Cardiac muscle cell (in vitro differentiated cells and primary cell): ENCODE data around the gene MLN. TPM values are rescaled to one million over a fixed set of nuclear protein-coding genes. Genes with fewer than 3 reads are reported as not detected.

Experiments
- DNase-seq, 2 donors: peaks; one replicate each; pipeline versions ENCODE4 v3.0.0 to v3.0.0-alpha.2; 2010 to 2017; ENCODE audit warnings: low read depth in 1 of 2, low spot score in 1 of 2
- H3K27ac ChIP-seq: fragments of 200-600 bp; sonication (generic); 2 replicates; pipeline ENCODE4 v1.5.1; 2016
- H3K27me3 ChIP-seq: fragments of 200-600 bp; sonication (generic); 2 replicates; pipeline ENCODE4 v1.6.0; 2016; ENCODE audit warnings: control low read depth
- H3K36me3 ChIP-seq: fragments of 200-600 bp; sonication (generic); 2 replicates; pipeline ENCODE4 v1.5.1; 2016; ENCODE audit warnings: control low read depth
- H3K4me1 ChIP-seq: fragments of 200-600 bp; sonication (generic); 2 replicates; pipeline ENCODE4 v1.8.1; 2017; ENCODE audit warnings: low read depth, mild to moderate bottlenecking, mixed run types
- H3K4me3 ChIP-seq: fragments of 200-600 bp; sonication (generic); 2 replicates; pipeline ENCODE4 v1.5.1; 2016; ENCODE audit warnings: mild to moderate bottlenecking
- H3K9me3 ChIP-seq: fragments of 200-600 bp; sonication (generic); 2 replicates; pipeline ENCODE4 v1.5.1; 2017; ENCODE audit warnings: low read depth, mild to moderate bottlenecking, control low read depth
- CTCF ChIP-seq: IDR thresholded peaks from 2 replicates; pipeline ENCODE4 v1.5.1; 2012; ENCODE audit warnings: low read depth, mild to moderate bottlenecking, low read length
- polyA plus RNA-seq: library from polyadenylated mRNA; unstranded; fragments of >200 nt; fragmentation: Nextera tagmentation; extraction: Ambion mirVana; gene quantifications from 2 replicates; pipeline ENCODE4 v1.2.1, GENCODE V29; 2016
- total RNA-seq: library from RNA; depleted of rRNA; stranded (reverse); fragments of >200 nt; gene quantifications from 2 replicates; pipeline ENCODE4 v1.2.3, GENCODE V29; 2016

MLN gene
- total and polyA plus RNA-seq, 2 experiments from 2014 or later: 0.55 TPM; not detected in 1

GRCh38 chr6:33761581-33761921 is 42.3 kb downstream of the MLN start:
- H3K27ac ChIP-seq: peak overlapping the region; percentile 74
- no peaks in the 10 kb centered on the region for H3K9me3 ChIP-seq
- TF ChIP-seq CTCF: no peak

GRCh38 chr6:33759887-33760629 is 43.7 kb downstream of the MLN start:
- no peak for DNase-seq
- Histone ChIP-seq H3K9me3 (no peaks in the 10 kb centered on the region), H3K4me1 (peaks cover 16% of the 10 kb centered on the region), H3K4me3 (no peak overlapping the region), H3K36me3 (no peaks in the 10 kb centered on the region), H3K27me3 (no peaks in the 10 kb centered on the region), H3K27ac (no peak overlapping the region)
- no peak for TF ChIP-seq CTCF

More at GRCh38 chr6:33761581-33761921, 42.3 kb downstream of the MLN start:
- no peaks in the 10 kb centered on the region for H3K36me3 ChIP-seq
- DNase-seq: no peak
- no peaks in the 10 kb centered on the region for H3K27me3 ChIP-seq
- peaks cover 13% of the 10 kb centered on the region for H3K4me1 ChIP-seq
- no peak overlapping the region for H3K4me3 ChIP-seq

DNA sequence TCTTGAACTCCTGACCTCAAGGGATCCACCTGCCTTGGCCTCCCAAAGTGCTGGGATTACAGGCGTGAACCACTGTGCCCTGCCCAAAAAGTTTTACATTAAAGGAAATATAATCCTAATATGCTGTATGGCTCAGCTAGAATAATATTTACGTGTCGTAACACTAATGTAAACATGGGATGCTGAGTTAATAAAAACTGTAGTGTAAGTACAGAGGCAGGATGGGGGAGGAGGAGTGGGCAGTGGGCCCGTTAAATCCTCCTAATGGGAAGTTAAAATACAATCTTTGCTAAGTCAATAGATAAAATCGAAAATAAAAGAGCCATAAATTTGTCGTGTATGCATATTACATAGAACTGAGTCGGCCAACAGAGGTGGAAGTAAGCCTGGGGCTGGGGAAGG is 45.0 kb downstream of the MLN start:
- H3K27ac ChIP-seq: no peak overlapping the region
- TF ChIP-seq CTCF: no peak
- DNase-seq: no peak
- no peak overlapping the region for H3K4me3 ChIP-seq
- no peaks in the 10 kb centered on the region for H3K9me3 ChIP-seq
- no peaks in the 10 kb centered on the region for H3K27me3 ChIP-seq
- H3K36me3 ChIP-seq: no peaks in the 10 kb centered on the region
- H3K4me1 ChIP-seq: peaks cover 17% of the 10 kb centered on the region

- no peak for TF ChIP-seq CTCF
- H3K9me3 ChIP-seq: no peaks in the 10 kb centered on the region
- no peaks in the 10 kb centered on the region for H3K36me3 ChIP-seq
- no peak overlapping the region for H3K27ac ChIP-seq
- no peak overlapping the region for H3K4me3 ChIP-seq
- no peaks in the 10 kb centered on the region for H3K27me3 ChIP-seq
- DNase-seq: no peak
- peaks cover 17% of the 10 kb centered on the region for H3K4me1 ChIP-seq
Observed at GRCh38 chr6:33757906-33758305, 45.9 kb downstream of the MLN start.

DNA sequence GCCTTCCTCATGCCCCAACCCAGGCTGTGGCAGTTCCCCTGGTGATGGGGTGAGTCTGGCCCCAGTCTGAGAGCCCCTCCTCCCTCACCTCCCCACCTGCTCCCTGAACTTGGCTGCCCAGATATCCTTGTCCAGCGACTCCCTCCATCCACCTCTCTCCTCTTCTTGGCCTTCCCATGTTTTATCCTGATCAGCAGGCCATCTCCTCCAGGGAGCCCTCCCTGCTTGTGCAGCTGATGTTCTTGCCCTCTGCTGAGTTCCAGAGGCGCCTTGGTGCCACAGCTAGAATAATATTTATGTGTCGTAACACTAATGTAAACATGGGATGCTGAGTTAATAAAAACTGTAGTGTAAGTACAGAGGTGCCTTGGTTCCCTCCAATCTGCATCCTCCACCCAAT is 46.7 kb downstream of the MLN start:
- DNase-seq: no peak
- no peak for TF ChIP-seq CTCF
- Histone ChIP-seq H3K9me3 (no peaks in the 10 kb centered on the region), H3K36me3 (no peaks in the 10 kb centered on the region), H3K4me1 (peaks cover 23% of the 10 kb centered on the region), H3K27me3 (no peaks in the 10 kb centered on the region), H3K27ac (no peak overlapping the region), H3K4me3 (no peak overlapping the region)
